ENCODE data around the gene CHERP.

The CHERP gene

DNA sequence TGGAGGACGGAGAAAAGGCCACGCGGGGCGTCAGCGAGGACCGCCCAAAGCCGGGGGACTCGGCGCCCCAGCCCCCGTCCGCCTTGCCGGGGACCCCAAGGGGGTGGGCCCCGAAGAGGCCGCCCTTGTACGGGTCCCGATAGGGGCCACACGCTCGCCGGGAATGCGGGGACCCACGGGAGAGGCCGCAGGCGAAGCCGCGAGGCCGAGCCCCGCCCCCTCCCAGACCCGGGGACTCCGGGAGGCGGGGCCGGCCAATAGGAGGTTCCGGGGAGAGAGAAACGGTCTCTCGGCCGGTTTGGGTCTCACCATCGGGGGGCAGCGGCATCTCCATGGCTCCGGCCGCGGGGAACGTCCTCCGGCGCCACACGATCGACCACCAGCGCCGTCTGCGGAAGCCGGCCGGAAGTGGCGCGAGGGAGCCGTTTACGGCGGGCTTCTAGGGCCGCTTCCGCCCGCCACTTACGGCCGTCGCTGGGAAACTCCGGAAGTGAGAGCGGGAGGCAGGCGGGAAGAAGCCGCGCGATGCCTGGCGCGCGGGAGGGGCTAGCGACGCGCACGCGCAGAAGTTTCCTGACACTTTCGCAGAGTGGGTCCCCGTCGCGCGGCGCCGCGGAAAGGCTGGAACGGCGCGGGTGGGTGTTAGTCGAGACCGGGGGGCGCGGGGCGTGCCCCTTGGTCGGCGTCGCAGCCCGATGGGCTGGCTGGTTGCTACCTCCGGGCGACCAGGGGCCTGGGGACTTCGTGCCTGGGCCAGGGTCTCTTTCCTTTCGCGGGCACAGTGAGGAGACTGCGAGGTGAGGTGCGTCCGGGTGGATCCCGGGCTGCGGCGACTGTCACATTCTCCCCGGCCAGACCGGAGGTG lies at the start of gene CHERP:
TSS of gene CHERP (minus strand) at position 393 of the 865 bp plus-strand sequence. CDS start at position 334, 59 bp downstream.
- peaks cover 44% of the 10 kb centered on the region for H3K36me3 ChIP-seq
- H3K4me3 ChIP-seq (ENCODE audit: low read depth, low read length), result peak within 1 kb of the TSS; percentile 74
- H3K9me3 ChIP-seq (ENCODE audit: severe bottlenecking), result no peaks in the 10 kb centered on the region
- H3K27ac ChIP-seq, result peak within 1 kb of the TSS; percentile 97
- no peaks in the 10 kb centered on the region for H3K27me3 ChIP-seq (ENCODE audit: insufficient read depth, low read depth, severe bottlenecking)
- no peak for TF ChIP-seq CTCF (IDR thresholded peaks at IDR 0.05; ENCODE audit: low read depth, low read length)
- peak; percentile 92 for DNase-seq

GRCh38 chr19:16590876-16591802 lies 48.9 kb upstream of the CHERP start:
- H3K36me3 ChIP-seq, result no peaks in the 10 kb centered on the region
- TF ChIP-seq CTCF (IDR thresholded peaks at IDR 0.05; ENCODE audit: low read depth, low read length), result no peak
- H3K27me3 ChIP-seq (ENCODE audit: insufficient read depth, low read depth, severe bottlenecking), result no peaks in the 10 kb centered on the region
- no peak overlapping the region for H3K27ac ChIP-seq
- no peak overlapping the region for H3K4me3 ChIP-seq (ENCODE audit: low read depth, low read length)
- DNase-seq, result no peak
- H3K9me3 ChIP-seq (ENCODE audit: severe bottlenecking), result no peaks in the 10 kb centered on the region

DNA sequence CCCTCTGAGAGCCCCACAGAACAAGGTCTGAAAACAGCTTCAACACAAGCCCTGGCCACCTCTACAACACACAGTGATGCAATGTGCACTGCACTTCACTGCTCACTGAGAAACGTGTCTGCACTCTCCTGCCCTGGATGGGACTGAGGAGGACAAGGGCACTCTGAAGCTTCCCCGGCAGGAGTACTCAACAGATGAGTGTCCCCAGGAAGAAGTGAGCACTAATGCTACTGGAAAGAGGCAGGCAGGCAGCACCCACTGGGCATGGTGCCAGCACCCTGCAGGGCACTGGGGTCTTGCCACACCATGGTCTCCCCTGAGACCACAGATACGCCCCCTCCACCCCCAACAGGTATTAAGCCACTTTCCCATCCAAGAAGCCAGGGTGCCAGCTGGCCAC lies 47.7 kb upstream of the CHERP start:
- no peak overlapping the region for H3K4me3 ChIP-seq (ENCODE audit: low read depth, low read length)
- H3K27ac ChIP-seq, result peak overlapping the region; percentile 56
- no peak for DNase-seq
- no peaks in the 10 kb centered on the region for H3K27me3 ChIP-seq (ENCODE audit: insufficient read depth, low read depth, severe bottlenecking)
- no peaks in the 10 kb centered on the region for H3K9me3 ChIP-seq (ENCODE audit: severe bottlenecking)
- TF ChIP-seq CTCF (IDR thresholded peaks at IDR 0.05; ENCODE audit: low read depth, low read length), result no peak
- H3K36me3 ChIP-seq, result no peaks in the 10 kb centered on the region

DNA sequence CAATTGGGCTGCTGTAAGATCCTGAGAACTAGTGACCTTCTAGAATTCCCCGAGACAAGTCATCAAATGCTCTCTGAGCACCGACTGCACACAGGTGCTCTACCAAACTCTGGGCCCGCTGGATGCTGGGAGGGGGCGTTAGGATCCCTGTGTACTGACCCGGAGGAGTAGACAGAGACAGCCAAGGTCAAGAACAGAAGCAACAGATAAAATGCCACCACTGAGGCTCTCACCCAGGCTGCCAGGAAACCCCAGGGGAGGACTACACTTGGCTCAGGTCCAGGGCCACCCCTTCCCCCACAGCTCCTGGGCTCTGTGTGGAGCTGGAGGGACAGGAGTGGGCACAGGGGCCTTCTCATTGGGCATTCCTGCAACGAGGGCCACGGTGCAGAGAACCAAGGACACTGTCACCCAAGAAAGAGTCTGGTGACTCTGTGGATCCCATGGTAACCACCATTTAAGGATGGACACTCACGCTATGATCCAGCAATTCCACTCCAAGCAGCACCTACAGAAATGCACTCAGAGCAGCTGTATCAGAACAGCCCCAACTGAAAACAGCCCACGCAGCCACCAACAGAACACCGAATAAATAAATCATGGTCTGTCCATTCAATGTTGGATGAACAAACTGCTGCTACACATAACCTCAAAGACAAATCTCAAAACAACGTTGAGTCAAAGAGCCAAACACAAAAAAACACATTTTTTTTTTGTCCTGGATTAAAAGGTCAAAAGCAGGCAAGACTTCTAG lies 46.8 kb upstream of the CHERP start:
- no peak for DNase-seq
- no peak overlapping the region for H3K4me3 ChIP-seq (ENCODE audit: low read depth, low read length)
- H3K27me3 ChIP-seq (ENCODE audit: insufficient read depth, low read depth, severe bottlenecking), result no peaks in the 10 kb centered on the region
- no peaks in the 10 kb centered on the region for H3K9me3 ChIP-seq (ENCODE audit: severe bottlenecking)
- no peaks in the 10 kb centered on the region for H3K36me3 ChIP-seq
- no peak for TF ChIP-seq CTCF (IDR thresholded peaks at IDR 0.05; ENCODE audit: low read depth, low read length)
- H3K27ac ChIP-seq, result peak overlapping the region; percentile 90; the same call in 1 of the 2 replicates

All from WERI-Rb-1 (cell line).